HCT116 (cell line): Measurements from ENCODE around the gene NCLN.

Experiments used
- CEBPB ChIP-seq: IDR thresholded peaks from 2 replicates; pipeline ENCODE4 v1.6.1; 2012; ENCODE audit warnings: low read depth
- CTCF ChIP-seq, 3 experiments: fragments of 200-600 bp in 1 of 3; sonication (generic) in 1 of 3; IDR thresholded peaks in 2 of 3; conservative IDR thresholded peaks in 1 of 3; 2 replicates each; pipeline ENCODE4 v1.5.1; 2012 to 2017; ENCODE audit warnings: low read depth in 2 of 3, low read length in 2 of 3, antibody characterized with exemption in 1 of 3, borderline replicate concordance in 1 of 3, control low read depth in 1 of 3, mild to moderate bottlenecking in 1 of 3, mixed read lengths in 1 of 3, mixed run types in 1 of 3, moderate library complexity in 1 of 3; ENCODE audit not compliant: insufficient read depth in 1 of 3
- POLR2A ChIP-seq: IDR thresholded peaks from 2 replicates; pipeline ENCODE4 v1.7.0; 2011; ENCODE audit warnings: borderline replicate concordance; ENCODE audit not compliant: insufficient read depth, insufficient read length; ENCODE audit errors: extremely low read depth
- ZNF274 ChIP-seq: fragments of 200-500 bp; sonication (Bioruptor generic); IDR thresholded peaks from 2 replicates; pipeline ENCODE4 v1.6.1; 2014; ENCODE audit warnings: mild to moderate bottlenecking, low read depth, low read length, inconsistent platforms

DNA sequence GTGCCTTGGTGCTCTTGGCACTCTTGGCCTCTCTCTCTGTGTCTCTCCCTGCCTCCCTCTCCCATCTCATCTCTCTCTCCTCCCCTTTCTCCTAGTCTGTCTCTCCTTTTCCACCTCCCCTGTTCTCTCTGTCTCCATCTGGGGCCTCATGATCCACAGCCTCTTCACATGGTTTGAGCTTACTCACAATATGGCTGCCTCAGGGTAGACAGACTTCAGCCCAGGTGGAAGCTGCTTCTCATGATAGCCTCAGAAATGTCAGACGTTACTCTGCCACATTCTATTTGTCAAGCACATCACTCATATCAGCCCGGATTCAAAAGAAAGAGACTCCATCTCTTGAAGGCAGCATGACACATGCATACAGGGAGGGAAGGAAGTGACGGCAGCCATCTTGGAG is 25.5 kb upstream of the NCLN start:
- TF ChIP-seq ZNF274 (no peak), CEBPB (no peak), CTCF (IDR thresholded peaks at IDR 0.05 in 2 of 3, conservative IDR thresholded peaks at IDR 0.05 in 1 of 3; ENCODE audit: borderline replicate concordance in 1 of 3, insufficient read depth in 1 of 3, low read depth in 2 of 3, low read length in 2 of 3) (no peak), POLR2A (no peak)
